DMS79 (cell line): ENCODE results near the gene GSK3B.
"Not testable (repeated sequence)": the region's sequence is repeated elsewhere in the genome, so short reads cannot be mapped to it uniquely, and the experiment has no call there.

Source experiments
- DNase-seq: peaks from one replicate; lab custom pipeline; 2025; lab: John Stamatoyannopoulos, UW

Gene GSK3B

GRCh38 chr3:120053647-120054046 lies 40.6 kb downstream of the GSK3B start:
- not testable (repeated sequence) for DNase-seq

DNA sequence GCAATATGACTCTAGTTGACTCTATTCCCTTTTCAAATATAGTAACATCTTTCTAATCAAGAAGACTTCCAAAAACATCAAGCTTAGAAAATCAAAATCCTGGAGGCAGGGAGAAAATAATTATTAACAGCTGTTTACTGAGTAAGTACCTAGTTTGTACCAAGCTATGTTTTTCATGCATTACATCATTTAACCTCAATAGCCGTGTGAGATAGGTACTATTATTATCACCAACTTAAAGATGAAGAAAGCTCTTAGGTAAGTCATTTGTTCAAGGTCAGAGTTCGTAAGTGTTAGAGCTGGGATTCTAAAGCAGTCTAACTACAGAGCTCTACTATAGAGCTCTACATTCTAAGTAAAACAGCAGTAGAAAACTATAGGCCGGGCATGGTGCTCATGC lies 41.6 kb downstream of the GSK3B start:
- DNase-seq: no peak

DNA sequence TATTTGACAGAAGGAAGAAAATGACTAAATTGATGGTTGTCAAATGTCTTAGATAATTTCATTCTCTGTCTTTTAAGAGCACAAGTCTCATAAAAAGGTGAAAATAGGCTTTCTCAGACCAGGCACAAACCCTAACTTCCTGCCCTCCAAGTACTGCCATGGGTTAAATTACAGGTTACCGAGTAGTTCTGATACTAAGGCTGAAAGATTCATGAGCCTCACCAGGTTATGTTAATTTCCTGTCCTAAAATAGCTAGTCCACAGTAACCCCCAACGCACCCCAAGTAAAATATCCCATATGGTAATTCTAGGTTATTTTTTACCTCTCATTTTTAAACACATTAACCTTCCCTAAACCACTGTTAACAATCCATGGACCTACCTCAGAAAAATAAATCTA lies 42.0 kb downstream of the GSK3B start:
- no peak for DNase-seq

- DNase-seq: not testable (repeated sequence)
Measured at GRCh38 chr3:120051570-120051969, 42.7 kb downstream of the GSK3B start.

- no peak for DNase-seq
Measured at GRCh38 chr3:120049881-120050539, 44.2 kb downstream of the GSK3B start.

- no peak for DNase-seq
Measured at GRCh38 chr3:120049072-120049471, 45.2 kb downstream of the GSK3B start.

GRCh38 chr3:120048355-120049041 lies 45.7 kb downstream of the GSK3B start:
- no peak for DNase-seq

- DNase-seq: no peak
Measured at GRCh38 chr3:120047686-120048085, 46.6 kb downstream of the GSK3B start.

DNA sequence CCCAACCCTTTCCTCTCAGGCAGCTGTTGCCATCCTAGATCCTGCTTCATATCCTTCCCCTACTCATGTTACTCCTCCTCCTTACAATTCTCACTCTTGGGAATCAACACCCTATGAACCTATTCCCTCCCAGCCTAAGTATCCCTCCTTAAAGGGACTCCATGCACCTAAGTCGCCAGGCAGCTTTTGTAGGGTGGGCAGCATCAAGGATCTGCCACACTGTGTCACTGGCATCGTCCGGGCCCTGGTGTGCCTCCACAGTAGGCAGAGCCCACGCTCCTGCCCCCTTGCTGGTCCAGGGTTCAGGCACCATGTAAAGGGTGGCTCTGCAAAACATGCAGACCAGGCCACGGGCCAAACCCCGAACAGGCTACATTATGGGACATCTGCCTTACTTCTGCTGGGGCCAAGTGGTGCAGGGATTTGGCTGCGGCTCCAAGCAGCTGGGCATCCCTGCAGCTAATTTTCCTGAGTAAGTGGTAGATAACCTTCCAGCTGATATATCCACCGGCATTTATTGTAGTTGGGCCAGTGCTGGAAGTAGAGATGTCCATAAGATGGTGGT lies 53.4 kb downstream of the GSK3B start:
- no peak for DNase-seq

DNA sequence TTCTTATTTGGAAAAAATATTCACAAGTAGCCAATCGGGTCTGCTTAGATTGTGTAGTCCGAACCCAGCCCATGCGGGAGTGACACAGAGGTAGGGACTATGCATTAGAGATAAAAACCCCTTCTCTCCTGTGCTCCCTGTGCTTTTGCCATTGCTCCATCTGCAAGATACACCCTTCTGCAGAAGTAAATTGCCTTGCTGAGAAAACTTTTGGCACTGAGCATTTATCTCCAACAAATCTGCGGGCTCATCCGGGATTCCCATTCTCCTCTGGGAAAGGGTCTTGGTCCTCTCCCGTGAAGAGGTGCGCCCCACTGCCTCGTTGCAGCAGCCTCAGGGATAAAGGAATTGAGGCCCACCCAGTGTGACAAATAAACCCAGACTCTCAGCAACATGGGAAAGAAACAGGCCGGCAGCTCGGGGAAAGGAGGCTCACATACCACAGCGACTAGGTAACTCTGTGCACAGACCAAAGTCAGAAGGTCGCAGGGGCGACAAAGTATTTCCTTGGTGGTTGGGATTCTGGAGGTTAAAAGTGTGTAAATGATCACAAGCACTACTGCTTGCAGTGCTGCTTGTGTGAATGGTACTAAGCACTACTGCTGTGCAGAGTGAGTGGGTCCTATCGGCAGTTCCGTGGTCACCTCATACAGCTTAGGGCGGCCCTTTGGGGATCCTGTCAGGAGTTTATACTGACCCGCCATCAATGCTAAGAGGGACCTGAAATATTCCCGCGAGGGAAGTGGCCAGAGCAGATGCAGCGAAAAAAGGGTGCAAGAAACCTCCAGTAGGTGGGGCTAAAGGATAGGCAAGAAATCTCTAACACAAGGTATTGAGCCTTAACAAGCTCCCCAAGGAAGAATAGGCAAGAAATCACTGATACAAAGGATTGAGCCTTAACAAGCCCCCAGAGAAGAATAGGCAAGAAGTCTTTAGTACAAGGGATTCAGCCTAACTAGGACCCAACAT lies 54.3 kb downstream of the GSK3B start:
- no peak for DNase-seq

- no peak for DNase-seq
Measured at GRCh38 chr3:120033596-120033995, 60.7 kb downstream of the GSK3B start.

GRCh38 chr3:120031561-120031960 lies 62.7 kb downstream of the GSK3B start:
- no peak for DNase-seq

- DNase-seq: no peak
Measured at GRCh38 chr3:120029749-120030148, 64.5 kb downstream of the GSK3B start.

DNA sequence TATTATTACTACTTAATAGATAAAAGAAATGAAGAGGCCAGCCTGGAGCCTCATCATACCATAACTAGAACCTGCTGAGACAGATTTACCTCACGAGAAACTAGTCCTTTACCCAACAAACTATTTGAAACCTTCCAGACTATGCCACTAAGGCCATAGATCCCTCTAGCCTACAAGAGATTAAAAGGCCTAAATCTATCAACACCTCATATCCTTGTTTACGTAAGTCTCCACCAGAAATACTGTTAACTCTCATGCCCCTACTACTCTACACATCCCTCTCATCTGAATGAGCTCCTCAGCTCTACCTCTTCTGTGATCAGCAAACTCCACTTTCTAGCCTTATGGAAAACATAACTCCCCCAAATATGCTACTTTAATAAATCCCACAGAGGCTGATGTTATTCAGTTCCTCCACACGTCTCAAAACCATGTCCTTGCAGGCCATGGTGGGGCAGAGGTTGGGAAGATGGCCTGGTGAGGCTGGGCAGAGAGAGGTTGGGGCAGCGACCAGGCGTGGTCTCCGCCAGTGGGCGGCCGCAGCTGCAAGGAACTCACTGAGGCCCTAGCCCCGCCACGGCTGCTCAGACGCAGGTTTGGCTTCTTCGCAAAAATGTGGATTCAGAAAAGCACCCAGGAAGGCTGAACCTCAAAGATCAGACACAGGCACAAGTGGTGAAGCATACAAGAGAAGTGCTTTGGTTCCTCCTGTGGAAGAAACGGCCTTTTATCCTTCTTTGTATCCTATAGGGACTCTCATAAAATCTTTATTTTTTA lies 65.8 kb downstream of the GSK3B start:
- DNase-seq: no peak

DNA sequence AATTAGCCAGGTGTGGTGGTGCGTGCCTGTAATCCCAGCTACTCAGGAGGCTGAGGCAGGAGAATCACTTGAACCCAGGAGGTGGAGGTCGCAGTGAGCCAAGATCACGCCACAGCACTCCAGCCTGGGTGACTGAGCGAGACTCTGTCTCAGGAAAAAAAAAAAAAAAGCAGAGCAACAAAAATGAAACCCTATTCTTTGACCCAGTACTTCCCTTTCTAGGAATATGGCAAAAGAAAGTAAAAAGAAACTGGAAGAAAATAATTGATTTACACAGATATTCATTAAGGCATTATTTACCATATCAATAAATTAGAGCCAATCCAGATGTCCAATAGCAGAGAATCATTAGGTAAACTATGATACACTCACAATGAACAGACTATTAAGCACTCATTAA lies 67.0 kb downstream of the GSK3B start:
- DNase-seq: no peak

DNA sequence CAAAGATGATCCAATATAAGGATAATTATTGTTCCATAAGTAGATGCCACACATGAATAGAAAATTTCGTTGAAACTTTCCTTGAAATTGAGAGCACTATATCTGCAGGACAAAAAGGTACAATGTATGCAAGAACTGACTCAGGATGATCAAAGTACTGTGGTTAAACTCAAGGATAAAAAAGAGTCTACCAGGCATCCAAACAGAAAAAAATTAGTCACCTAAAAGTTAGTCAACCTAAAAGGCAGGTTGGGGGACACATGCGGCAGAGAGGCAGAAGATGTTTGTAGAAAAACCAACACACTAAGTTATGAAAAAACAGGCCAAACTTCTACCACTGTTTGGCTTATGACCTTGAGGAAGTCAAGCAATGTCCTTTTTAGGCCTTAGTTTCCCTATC lies 68.7 kb downstream of the GSK3B start:
- no peak for DNase-seq

- no peak for DNase-seq
Measured at GRCh38 chr3:120024103-120024502, 70.1 kb downstream of the GSK3B start.

- DNase-seq: no peak
Measured at GRCh38 chr3:120022729-120023128, 71.5 kb downstream of the GSK3B start.

GRCh38 chr3:120021523-120021922 lies 72.7 kb downstream of the GSK3B start:
- no peak for DNase-seq

DNA sequence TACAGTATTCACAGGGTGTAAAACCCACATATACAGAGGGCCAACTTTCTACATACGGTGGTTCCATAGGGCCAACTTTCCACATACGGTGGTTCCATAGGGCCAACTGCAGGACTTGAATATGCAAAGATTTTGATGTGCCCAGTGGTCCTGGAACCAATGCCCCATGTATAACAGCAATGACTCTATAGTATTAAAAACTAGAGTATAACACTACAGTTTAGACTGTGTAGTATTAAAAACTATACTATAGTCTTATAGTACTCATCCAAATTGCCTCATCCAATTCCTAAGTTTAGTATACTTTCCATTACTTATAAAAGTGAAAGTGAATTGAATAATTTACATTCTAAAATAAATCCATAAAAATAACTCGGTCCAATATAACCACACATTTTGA lies 75.9 kb downstream of the GSK3B start:
- no peak for DNase-seq

DNA sequence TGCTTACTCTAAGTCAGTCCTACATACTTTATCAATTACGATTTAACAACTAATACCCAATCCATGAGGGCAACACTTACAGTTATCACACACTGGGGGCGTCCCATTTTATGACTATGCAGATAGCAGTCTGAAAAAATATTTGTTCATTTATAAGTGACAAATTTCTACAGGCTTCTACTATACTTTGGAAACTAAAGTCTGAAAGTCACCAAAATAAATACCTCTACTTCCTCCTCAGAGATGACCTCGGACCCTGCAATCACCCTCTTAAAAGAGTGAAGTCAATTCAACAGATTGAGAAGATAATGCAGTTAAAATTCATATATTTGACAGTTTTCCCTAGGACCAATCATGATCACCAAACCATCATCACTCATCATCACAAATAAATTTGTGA lies 76.6 kb downstream of the GSK3B start:
- DNase-seq: no peak

- DNase-seq: no peak
Measured at GRCh38 chr3:120013481-120013880, 80.8 kb downstream of the GSK3B start.
